OCI-LY3 (cell line): Measurements from ENCODE around the gene CPB1.

Source experiments
- H2AFZ ChIP-seq: fragments of 200-600, 300-600 bp; shearing (Covaris generic); 2 replicates; pipeline ENCODE4 v1.6.0; 2014; ENCODE audit warnings: antibody characterized with exemption, low read depth, low read length
- H3K27ac ChIP-seq: fragments of 200-600, 300-600 bp; sonication (generic); 2 replicates; pipeline ENCODE4 v1.5.1; 2014; ENCODE audit warnings: mild to moderate bottlenecking, low read length, moderate library complexity, mixed read lengths
- H3K27me3 ChIP-seq: fragments of 200-600, 300-600 bp; sonication (generic); 2 replicates; pipeline ENCODE4 v1.6.1; 2014; ENCODE audit warnings: low read depth, low read length, mixed read lengths
- H3K36me3 ChIP-seq: fragments of 200-600, 300-600 bp; sonication (generic); replicated peaks from 2 replicates; pipeline ENCODE3; 2014; ENCODE audit warnings: low read depth, low read length, mixed read lengths
- H3K4me1 ChIP-seq: fragments of 300-600, 200-600 bp; sonication (generic); 2 replicates; pipeline ENCODE4 v1.6.1; 2014; ENCODE audit warnings: low read length, mixed read lengths
- H3K4me2 ChIP-seq: fragments of 200-600, 300-600 bp; sonication (generic); 2 replicates; pipeline ENCODE4 v1.6.1; 2014; ENCODE audit warnings: low read length, mixed read lengths
- H3K4me3 ChIP-seq: fragments of 300-600, 200-600 bp; sonication (generic); 2 replicates; pipeline ENCODE4 v1.5.1; 2014; ENCODE audit warnings: antibody characterized with exemption, mild to moderate bottlenecking, low read length, moderate library complexity
- H3K79me2 ChIP-seq: fragments of 300-600, 200-600 bp; shearing (Covaris generic); 2 replicates; pipeline ENCODE4 v1.6.1; 2014; ENCODE audit warnings: mild to moderate bottlenecking, low read length, mixed read lengths
- H3K9ac ChIP-seq: fragments of 300-600, 200-600 bp; shearing (Covaris generic); 2 replicates; pipeline ENCODE4 v1.6.0; 2014; ENCODE audit warnings: mild to moderate bottlenecking, low read length, moderate library complexity
- H3K9me3 ChIP-seq: fragments of 200-600, 300-600 bp; shearing (Covaris generic); 2 replicates; pipeline ENCODE4 v1.6.1; 2014; ENCODE audit warnings: low read length, mixed read lengths; ENCODE audit not compliant: insufficient read depth
- H4K20me1 ChIP-seq: fragments of 200-600, 300-600 bp; sonication (generic); 2 replicates; pipeline ENCODE4 v1.6.1; 2016; ENCODE audit warnings: low read length, mixed read lengths; ENCODE audit not compliant: insufficient read depth
- CTCF ChIP-seq: fragments of 200-600, 300-600 bp; sonication (generic); IDR thresholded peaks from 2 replicates; pipeline ENCODE4 v1.5.1; 2014; ENCODE audit warnings: antibody characterized with exemption, low read length, low read depth
- EZH2phosphoT487 ChIP-seq: fragments of 200-600 bp; shearing (Covaris generic); IDR thresholded peaks from 2 replicates; pipeline ENCODE4 v1.6.1; 2018; ENCODE audit warnings: antibody characterized with exemption, mixed run types, low read depth

CPB1 gene

GRCh38 chr3:148820361-148821245 is 7.0 kb upstream of the CPB1 start:
- no peak overlapping the region for H3K4me3 ChIP-seq
- no peaks in the 10 kb centered on the region for H3K79me2 ChIP-seq
- H3K4me1 ChIP-seq = no peaks in the 10 kb centered on the region
- no peak overlapping the region for H2AFZ ChIP-seq
- no peaks in the 10 kb centered on the region for H3K27me3 ChIP-seq
- no peak overlapping the region for H3K4me2 ChIP-seq
- no peaks in the 10 kb centered on the region for H4K20me1 ChIP-seq
- H3K27ac ChIP-seq = no peak overlapping the region
- TF ChIP-seq EZH2phosphoT487 = no peak
- no peak for TF ChIP-seq CTCF
- H3K36me3 ChIP-seq = no peaks in the 10 kb centered on the region
- H3K9me3 ChIP-seq = no peaks in the 10 kb centered on the region
- H3K9ac ChIP-seq = no peak overlapping the region

- H3K27ac ChIP-seq = no peak overlapping the region
- no peaks in the 10 kb centered on the region for H3K36me3 ChIP-seq
- H3K9me3 ChIP-seq = no peaks in the 10 kb centered on the region
- no peaks in the 10 kb centered on the region for H3K79me2 ChIP-seq
- H3K27me3 ChIP-seq = no peaks in the 10 kb centered on the region
- TF ChIP-seq EZH2phosphoT487 = no peak
- no peak for TF ChIP-seq CTCF
- H3K9ac ChIP-seq = no peak overlapping the region
- H3K4me1 ChIP-seq = no peaks in the 10 kb centered on the region
- no peak overlapping the region for H3K4me3 ChIP-seq
- no peak overlapping the region for H2AFZ ChIP-seq
- no peak overlapping the region for H3K4me2 ChIP-seq
- no peaks in the 10 kb centered on the region for H4K20me1 ChIP-seq
These were observed 4.6 kb upstream of the CPB1 start for GRCh38 chr3:148823026-148823425.

- TF ChIP-seq CTCF = no peak
- TF ChIP-seq EZH2phosphoT487 = no peak
- Histone ChIP-seq H3K4me1 (no peaks in the 10 kb centered on the region), H3K79me2 (no peaks in the 10 kb centered on the region), H3K9ac (no peak overlapping the region), H2AFZ (no peak overlapping the region), H4K20me1 (no peaks in the 10 kb centered on the region), H3K36me3 (no peaks in the 10 kb centered on the region), H3K9me3 (no peaks in the 10 kb centered on the region), H3K4me2 (no peak overlapping the region), H3K4me3 (no peak overlapping the region), H3K27ac (no peak overlapping the region), H3K27me3 (no peaks in the 10 kb centered on the region)
These were observed 2.1 kb upstream of the CPB1 start for GRCh38 chr3:148825476-148825875.

- H4K20me1 ChIP-seq = no peaks in the 10 kb centered on the region
- no peak for TF ChIP-seq CTCF
- TF ChIP-seq EZH2phosphoT487 = no peak
These were observed 602 bp downstream of the CPB1 start for GRCh38 chr3:148828136-148828690.

More at GRCh38 chr3:148828136-148828690, 602 bp downstream of the CPB1 start:
- H3K27ac ChIP-seq = no peak overlapping the region
- H3K9ac ChIP-seq = no peak overlapping the region
- no peaks in the 10 kb centered on the region for H3K27me3 ChIP-seq
- H3K4me1 ChIP-seq = no peaks in the 10 kb centered on the region
- H2AFZ ChIP-seq = no peak overlapping the region
- H3K36me3 ChIP-seq = no peaks in the 10 kb centered on the region
- H3K4me2 ChIP-seq = no peak overlapping the region
- no peaks in the 10 kb centered on the region for H3K79me2 ChIP-seq
- no peaks in the 10 kb centered on the region for H3K9me3 ChIP-seq
- no peak overlapping the region for H3K4me3 ChIP-seq
